ENCODE measurements around the gene MRTFB. TPM values are rescaled to one million over a fixed set of nuclear protein-coding genes. Genes with fewer than 3 reads are reported as not detected.
A peak's percentile ranks its signal among the peaks of the same experiment; 100 is the strongest.
"Not testable (repeated sequence)": the region's sequence is repeated elsewhere in the genome, so short reads cannot be mapped to it uniquely, and the experiment has no call there.

MRTFB gene
- total RNA-seq, 4 donors from 2014 or later = 37.8 to 82.7 (median 47.9) TPM

- H3K4me1 ChIP-seq = no peaks in the 10 kb centered on the region
- no peak overlapping the region for H3K4me3 ChIP-seq
- in situ Hi-C loops (cut with MboI; ENCODE audit: low pct_ligation_motif_present in 1 of 4, low pct_unique_long_range_greater_than_20kb in 1 of 4, low sequenced_read_pairs in 3 of 4) (no loop called here), intact Hi-C loops (cut with DNase I; ENCODE audit: low total_unique reads) (no loop called here)
- DNase-seq = no peak
- no peaks in the 10 kb centered on the region for H3K27me3 ChIP-seq
- H3K36me3 ChIP-seq = no peaks in the 10 kb centered on the region
- TF ChIP-seq CTCF (IDR thresholded peaks at IDR 0.05) = no peak
- no peak for TF ChIP-seq POLR2A (IDR thresholded peaks at IDR 0.05)
- TF ChIP-seq POLR2AphosphoS5 (IDR thresholded peaks at IDR 0.05) = no peak
- no peak for TF ChIP-seq EP300 (IDR thresholded peaks at IDR 0.05; ENCODE audit: low read depth)
- no peaks in the 10 kb centered on the region for H3K9me3 ChIP-seq
- H3K27ac ChIP-seq = no peak overlapping the region
- WGBS, 2 donors (ENCODE audit: low coverage in 1 of 2) = 95 to 100% methylated on average over 3 of the region's 3 CpGs
Measured at GRCh38 chr16:14037960-14038359, 33.2 kb upstream of the MRTFB start.

- Histone ChIP-seq H3K4me1 (no peaks in the 10 kb centered on the region), H3K27ac (no peak overlapping the region), H3K9me3 (no peaks in the 10 kb centered on the region), H3K4me3 (no peak overlapping the region), H3K27me3 (no peaks in the 10 kb centered on the region), H3K36me3 (no peaks in the 10 kb centered on the region)
- TF ChIP-seq POLR2AphosphoS5 (IDR thresholded peaks at IDR 0.05) = no peak
- TF ChIP-seq EP300 (IDR thresholded peaks at IDR 0.05; ENCODE audit: low read depth) = no peak
- intact Hi-C loops (cut with DNase I; ENCODE audit: low total_unique reads) (no loop called here), in situ Hi-C loops (cut with MboI; ENCODE audit: low pct_ligation_motif_present in 1 of 4, low pct_unique_long_range_greater_than_20kb in 1 of 4, low sequenced_read_pairs in 3 of 4) (no loop called here)
- 72 to 82% methylated on average over 4 of the region's 4 CpGs for WGBS, 2 donors (ENCODE audit: low coverage in 1 of 2)
- no peak for DNase-seq
Measured at GRCh38 chr16:14041164-14041563, 30.0 kb upstream of the MRTFB start.

GRCh38 chr16:14042706-14043105 is 28.4 kb upstream of the MRTFB start:
- intact Hi-C loops (cut with DNase I; ENCODE audit: low total_unique reads) (no loop called here), in situ Hi-C loops (cut with MboI; ENCODE audit: low pct_ligation_motif_present in 1 of 4, low pct_unique_long_range_greater_than_20kb in 1 of 4, low sequenced_read_pairs in 3 of 4) (no loop called here)
- no peaks in the 10 kb centered on the region for H3K36me3 ChIP-seq
- TF ChIP-seq CTCF (IDR thresholded peaks at IDR 0.05) (no peak), POLR2AphosphoS5 (IDR thresholded peaks at IDR 0.05) (no peak), POLR2A (IDR thresholded peaks at IDR 0.05) (no peak), EP300 (IDR thresholded peaks at IDR 0.05; ENCODE audit: low read depth) (no peak)
- no peaks in the 10 kb centered on the region for H3K9me3 ChIP-seq
- no peak for DNase-seq
- no peaks in the 10 kb centered on the region for H3K27me3 ChIP-seq
- 64 to 68% methylated on average over 3 to 10 of the region's 10 CpGs for WGBS, 2 donors (ENCODE audit: low coverage in 1 of 2)
- H3K27ac ChIP-seq = no peak overlapping the region
- H3K4me1 ChIP-seq = no peaks in the 10 kb centered on the region
- H3K4me3 ChIP-seq = no peak overlapping the region

- WGBS, 2 donors (ENCODE audit: low coverage in 1 of 2) = 87% methylated on average over 6 of the region's 6 CpGs; no CpG with 5 or more reads in 1 of the 2 donors
- no peaks in the 10 kb centered on the region for H3K9me3 ChIP-seq
- no peaks in the 10 kb centered on the region for H3K4me1 ChIP-seq
- DNase-seq = no peak
- TF ChIP-seq CTCF (IDR thresholded peaks at IDR 0.05) = no peak
- TF ChIP-seq POLR2A (IDR thresholded peaks at IDR 0.05) = no peak
- no peak for TF ChIP-seq POLR2AphosphoS5 (IDR thresholded peaks at IDR 0.05)
- no peak for TF ChIP-seq EP300 (IDR thresholded peaks at IDR 0.05; ENCODE audit: low read depth)
- intact Hi-C loops (cut with DNase I; ENCODE audit: low total_unique reads) (no loop called here), in situ Hi-C loops (cut with MboI; ENCODE audit: low pct_ligation_motif_present in 1 of 4, low pct_unique_long_range_greater_than_20kb in 1 of 4, low sequenced_read_pairs in 3 of 4) (no loop called here)
- no peaks in the 10 kb centered on the region for H3K27me3 ChIP-seq
- H3K36me3 ChIP-seq = no peaks in the 10 kb centered on the region
- no peak overlapping the region for H3K4me3 ChIP-seq
- peak overlapping the region in 2 of 4 donors; percentile 3 to 17 for H3K27ac ChIP-seq
Measured at GRCh38 chr16:14043278-14043677, 27.8 kb upstream of the MRTFB start.

- no peak for TF ChIP-seq EP300 (IDR thresholded peaks at IDR 0.05; ENCODE audit: low read depth)
- TF ChIP-seq CTCF (IDR thresholded peaks at IDR 0.05) = no peak
- no peak for TF ChIP-seq POLR2A (IDR thresholded peaks at IDR 0.05)
- TF ChIP-seq POLR2AphosphoS5 (IDR thresholded peaks at IDR 0.05) = no peak
- intact Hi-C loops (cut with DNase I; ENCODE audit: low total_unique reads) = no loop called here
- Histone ChIP-seq H3K27ac (peak overlapping the region in 1 of 4 donors; percentile 17), H3K4me1 (no peaks in the 10 kb centered on the region), H3K4me3 (no peak overlapping the region), H3K36me3 (no peaks in the 10 kb centered on the region), H3K27me3 (no peaks in the 10 kb centered on the region), H3K9me3 (no peaks in the 10 kb centered on the region)
- DNase-seq = no peak
- in situ Hi-C loops (cut with MboI; ENCODE audit: low pct_ligation_motif_present in 1 of 4, low pct_unique_long_range_greater_than_20kb in 1 of 4, low sequenced_read_pairs in 3 of 4) = no loop called here
- WGBS, 2 donors (ENCODE audit: low coverage in 1 of 2) = 96% methylated on average over 6 of the region's 6 CpGs; no CpG with 5 or more reads in 1 of the 2 donors
Measured at GRCh38 chr16:14043793-14044192, 27.3 kb upstream of the MRTFB start.

- in situ Hi-C loops (cut with MboI; ENCODE audit: low pct_ligation_motif_present in 1 of 4, low pct_unique_long_range_greater_than_20kb in 1 of 4, low sequenced_read_pairs in 3 of 4); intact Hi-C loops (cut with DNase I; ENCODE audit: low total_unique reads): not testable (repeated sequence)
- 78% methylated on average over 4 to 6 of the region's 6 CpGs for WGBS, 2 donors (ENCODE audit: low coverage in 1 of 2)
Measured at GRCh38 chr16:14047121-14047859, 23.8 kb upstream of the MRTFB start.

More at GRCh38 chr16:14047121-14047859, 23.8 kb upstream of the MRTFB start:
- not testable (repeated sequence) for H3K27me3 ChIP-seq, H3K9me3 ChIP-seq, H3K4me3 ChIP-seq, H3K4me1 ChIP-seq, DNase-seq, H3K27ac ChIP-seq, H3K36me3 ChIP-seq
